ENCODE measurements around the gene CD33. TPM values are rescaled to one million over a fixed set of nuclear protein-coding genes. Genes with fewer than 3 reads are reported as not detected.
A peak's percentile ranks its signal among the peaks of the same experiment; 100 is the strongest.
"Not testable (repeated sequence)": the region's sequence is repeated elsewhere in the genome, so short reads cannot be mapped to it uniquely, and the experiment has no call there.

The CD33 gene
- 1 to 10 TPM; 2.3 to 6.5 (median 6.0) TPM for total RNA-seq
- 20.1 TPM for total RNA-seq (2013)

DNA sequence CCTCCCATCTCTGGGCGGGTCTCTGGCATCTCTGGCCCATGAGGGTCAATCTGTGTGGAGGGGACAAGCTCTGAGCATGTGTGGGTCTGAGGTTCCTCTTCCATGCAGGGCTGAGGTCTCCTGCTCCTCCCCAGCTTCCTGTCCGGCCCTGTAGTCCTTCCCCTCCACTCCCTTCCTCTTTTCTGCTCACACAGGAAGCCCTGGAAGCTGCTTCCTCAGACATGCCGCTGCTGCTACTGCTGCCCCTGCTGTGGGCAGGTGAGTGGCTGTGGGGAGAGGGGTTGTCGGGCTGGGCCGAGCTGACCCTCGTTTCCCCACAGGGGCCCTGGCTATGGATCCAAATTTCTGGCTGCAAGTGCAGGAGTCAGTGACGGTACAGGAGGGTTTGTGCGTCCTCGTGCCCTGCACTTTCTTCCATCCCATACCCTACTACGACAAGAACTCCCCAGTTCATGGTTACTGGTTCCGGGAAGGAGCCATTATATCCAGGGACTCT lies at the start of gene CD33:
Gene CD33 (plus strand): TSS at position 183 of the 496 bp plus-strand sequence. CDS start 39 bp downstream, at position 222.
- H3K4me1 Mint-ChIP-seq; DNase-seq; H3K9me3 Mint-ChIP-seq; H3K4me1 ChIP-seq (ENCODE audit: control insufficient read depth, insufficient read depth, low read length); H3K36me3 ChIP-seq (ENCODE audit: control insufficient read depth, insufficient read depth, low read length); H3K27ac Mint-ChIP-seq; H3K36me3 Mint-ChIP-seq; H3K9me3 ChIP-seq (ENCODE audit: control insufficient read depth, insufficient read depth, low read length); H3K27ac ChIP-seq (ENCODE audit: low read length); intact Hi-C loops (cut with micrococcal nuclease); H3K4me3 Mint-ChIP-seq; H3K27me3 ChIP-seq (ENCODE audit: control insufficient read depth, insufficient read depth, low read length): not testable (repeated sequence)
- peaks cover 15 to 46% of the 10 kb centered on the region in 2 donors for H3K27me3 Mint-ChIP-seq (ENCODE audit: low read depth in 2 of 2)
- WGBS (ENCODE audit: insufficient coverage), result 29% methylated on average over 10 of the region's 11 CpGs
- H3K4me3 ChIP-seq (ENCODE audit: low read length), result peak within 1 kb of the TSS; percentile 25
- ATAC-seq, result peak in 1 of 3 donors; percentile 67

GRCh38 chr19:51179256-51179655 lies 45.6 kb upstream of the CD33 start:
- peaks cover 5 to 7% of the 10 kb centered on the region in 2 donors for H3K27me3 Mint-ChIP-seq (ENCODE audit: low read depth in 2 of 2)
- no peak overlapping the region for H3K4me3 Mint-ChIP-seq
- H3K4me1 Mint-ChIP-seq, result peaks cover 9 to 20% of the 10 kb centered on the region in 2 donors
- ATAC-seq, result no peak
- no peaks in the 10 kb centered on the region for H3K36me3 Mint-ChIP-seq
- WGBS (ENCODE audit: insufficient coverage), result 65% methylated on average over 1 of the region's 1 CpG
- H3K27ac ChIP-seq (ENCODE audit: low read length), result no peak overlapping the region
- peaks cover 23% of the 10 kb centered on the region for H3K4me1 ChIP-seq (ENCODE audit: control insufficient read depth, insufficient read depth, low read length)
- H3K9me3 ChIP-seq (ENCODE audit: control insufficient read depth, insufficient read depth, low read length), result no peaks in the 10 kb centered on the region
- no peaks in the 10 kb centered on the region for H3K36me3 ChIP-seq (ENCODE audit: control insufficient read depth, insufficient read depth, low read length)
- H3K9me3 Mint-ChIP-seq, result no peaks in the 10 kb centered on the region
- intact Hi-C loops (cut with micrococcal nuclease), result no loop called here
- H3K27ac Mint-ChIP-seq, result no peak overlapping the region
- TF ChIP-seq, protein P1, sequence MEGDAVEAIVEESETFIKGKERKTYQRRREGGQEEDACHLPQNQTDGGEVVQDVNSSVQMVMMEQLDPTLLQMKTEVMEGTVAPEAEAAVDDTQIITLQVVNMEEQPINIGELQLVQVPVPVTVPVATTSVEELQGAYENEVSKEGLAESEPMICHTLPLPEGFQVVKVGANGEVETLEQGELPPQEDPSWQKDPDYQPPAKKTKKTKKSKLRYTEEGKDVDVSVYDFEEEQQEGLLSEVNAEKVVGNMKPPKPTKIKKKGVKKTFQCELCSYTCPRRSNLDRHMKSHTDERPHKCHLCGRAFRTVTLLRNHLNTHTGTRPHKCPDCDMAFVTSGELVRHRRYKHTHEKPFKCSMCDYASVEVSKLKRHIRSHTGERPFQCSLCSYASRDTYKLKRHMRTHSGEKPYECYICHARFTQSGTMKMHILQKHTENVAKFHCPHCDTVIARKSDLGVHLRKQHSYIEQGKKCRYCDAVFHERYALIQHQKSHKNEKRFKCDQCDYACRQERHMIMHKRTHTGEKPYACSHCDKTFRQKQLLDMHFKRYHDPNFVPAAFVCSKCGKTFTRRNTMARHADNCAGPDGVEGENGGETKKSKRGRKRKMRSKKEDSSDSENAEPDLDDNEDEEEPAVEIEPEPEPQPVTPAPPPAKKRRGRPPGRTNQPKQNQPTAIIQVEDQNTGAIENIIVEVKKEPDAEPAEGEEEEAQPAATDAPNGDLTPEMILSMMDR (IDR thresholded peaks at IDR 0.05), result no peak
- H3K4me3 ChIP-seq (ENCODE audit: low read length), result no peak overlapping the region
- H3K27me3 ChIP-seq (ENCODE audit: control insufficient read depth, insufficient read depth, low read length), result no peaks in the 10 kb centered on the region
- DNase-seq, result no peak

GRCh38 chr19:51181377-51181912 lies 43.4 kb upstream of the CD33 start:
- Histone ChIP-seq H3K4me1 (ENCODE audit: control insufficient read depth, insufficient read depth, low read length) (peaks cover 34% of the 10 kb centered on the region), H3K9me3 (ENCODE audit: control insufficient read depth, insufficient read depth, low read length) (no peaks in the 10 kb centered on the region), H3K27ac (ENCODE audit: low read length) (no peak overlapping the region), H3K27me3 (ENCODE audit: control insufficient read depth, insufficient read depth, low read length) (no peaks in the 10 kb centered on the region), H3K36me3 (ENCODE audit: control insufficient read depth, insufficient read depth, low read length) (no peaks in the 10 kb centered on the region), H3K4me3 (ENCODE audit: low read length) (no peak overlapping the region)
- no peaks in the 10 kb centered on the region for H3K9me3 Mint-ChIP-seq
- no peak overlapping the region for H3K4me3 Mint-ChIP-seq
- intact Hi-C loops (cut with micrococcal nuclease), result no loop called here
- TF ChIP-seq, protein P1 (IDR thresholded peaks at IDR 0.05), result no peak
- H3K36me3 Mint-ChIP-seq, result no peaks in the 10 kb centered on the region
- ATAC-seq (no peak), DNase-seq (no peak)
- peaks cover 8 to 12% of the 10 kb centered on the region in 2 donors for H3K27me3 Mint-ChIP-seq (ENCODE audit: low read depth in 2 of 2)
- no peak overlapping the region for H3K27ac Mint-ChIP-seq
- 97% methylated on average over 39 of the region's 39 CpGs for WGBS (ENCODE audit: insufficient coverage)
- peaks cover 10 to 27% of the 10 kb centered on the region in 2 donors for H3K4me1 Mint-ChIP-seq

- H3K4me1 Mint-ChIP-seq, result peaks cover 10 to 27% of the 10 kb centered on the region in 2 donors
- TF ChIP-seq, protein P1 (IDR thresholded peaks at IDR 0.05), result no peak
- no peaks in the 10 kb centered on the region for H3K36me3 Mint-ChIP-seq
- H3K4me3 ChIP-seq (ENCODE audit: low read length), result no peak overlapping the region
- intact Hi-C loops (cut with micrococcal nuclease), result no loop called here
- DNase-seq (no peak), ATAC-seq (peak; percentile 45 to 73 (median 49))
- peak overlapping the region in 1 of 2 donors; percentile 36 for H3K27ac Mint-ChIP-seq
- no peak overlapping the region for H3K27ac ChIP-seq (ENCODE audit: low read length)
- no peaks in the 10 kb centered on the region for H3K27me3 ChIP-seq (ENCODE audit: control insufficient read depth, insufficient read depth, low read length)
- H3K36me3 ChIP-seq (ENCODE audit: control insufficient read depth, insufficient read depth, low read length), result no peaks in the 10 kb centered on the region
- peaks cover 8 to 12% of the 10 kb centered on the region in 2 donors for H3K27me3 Mint-ChIP-seq (ENCODE audit: low read depth in 2 of 2)
- peaks cover 34% of the 10 kb centered on the region for H3K4me1 ChIP-seq (ENCODE audit: control insufficient read depth, insufficient read depth, low read length)
- H3K9me3 Mint-ChIP-seq, result no peaks in the 10 kb centered on the region
- WGBS (ENCODE audit: insufficient coverage), result 77% methylated on average over 29 of the region's 31 CpGs
- H3K9me3 ChIP-seq (ENCODE audit: control insufficient read depth, insufficient read depth, low read length), result no peaks in the 10 kb centered on the region
- H3K4me3 Mint-ChIP-seq, result peak overlapping the region; percentile 82
Measured at GRCh38 chr19:51181913-51182419, 42.9 kb upstream of the CD33 start.
